ENCODE data around the gene TMEM106C.

The TMEM106C gene, protein sequence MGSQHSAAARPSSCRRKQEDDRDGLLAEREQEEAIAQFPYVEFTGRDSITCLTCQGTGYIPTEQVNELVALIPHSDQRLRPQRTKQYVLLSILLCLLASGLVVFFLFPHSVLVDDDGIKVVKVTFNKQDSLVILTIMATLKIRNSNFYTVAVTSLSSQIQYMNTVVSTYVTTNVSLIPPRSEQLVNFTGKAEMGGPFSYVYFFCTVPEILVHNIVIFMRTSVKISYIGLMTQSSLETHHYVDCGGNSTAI

DNA sequence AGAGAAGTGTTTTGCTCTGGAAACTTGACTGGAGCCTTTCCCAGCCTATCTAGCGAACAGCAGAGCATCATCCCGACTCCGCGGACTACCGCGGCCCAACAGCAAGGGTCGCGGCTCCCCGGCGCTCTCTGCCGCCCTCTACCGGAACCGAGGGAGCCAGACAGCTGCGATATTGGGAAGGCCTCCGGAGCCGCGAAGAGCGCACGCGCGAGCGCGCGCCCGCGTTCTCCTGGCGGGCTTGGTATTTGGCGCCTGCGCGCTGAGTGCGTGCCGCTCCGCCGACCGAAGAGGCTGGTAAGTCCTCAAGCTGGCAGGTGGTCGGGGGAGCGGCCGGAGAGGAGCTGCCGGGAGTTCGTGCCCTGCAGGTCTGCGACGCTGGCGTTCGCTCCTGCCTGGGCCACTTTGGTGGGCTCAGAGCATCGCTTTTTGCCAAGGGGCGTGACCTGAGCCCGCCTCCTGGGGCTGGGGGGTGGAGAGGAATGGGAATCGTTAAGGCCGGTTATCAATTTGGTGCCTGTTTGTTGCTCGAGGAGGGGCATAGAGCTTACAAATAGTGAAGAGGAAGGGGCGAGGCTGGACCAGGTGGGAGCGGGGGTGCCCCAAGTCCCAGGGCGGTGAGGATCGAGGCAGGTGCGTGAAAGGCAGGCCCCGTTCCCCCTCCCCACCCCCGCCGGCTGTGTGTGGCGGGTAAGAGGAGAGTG, at the start of gene TMEM106C:
TMEM106C (plus strand) TSS at position 257 of the 701 bp plus-strand sequence. CDS start 641 bp downstream, outside the sequence.
- DNase-seq (ENCODE audit: low spot score) = peak; percentile 92

DNA sequence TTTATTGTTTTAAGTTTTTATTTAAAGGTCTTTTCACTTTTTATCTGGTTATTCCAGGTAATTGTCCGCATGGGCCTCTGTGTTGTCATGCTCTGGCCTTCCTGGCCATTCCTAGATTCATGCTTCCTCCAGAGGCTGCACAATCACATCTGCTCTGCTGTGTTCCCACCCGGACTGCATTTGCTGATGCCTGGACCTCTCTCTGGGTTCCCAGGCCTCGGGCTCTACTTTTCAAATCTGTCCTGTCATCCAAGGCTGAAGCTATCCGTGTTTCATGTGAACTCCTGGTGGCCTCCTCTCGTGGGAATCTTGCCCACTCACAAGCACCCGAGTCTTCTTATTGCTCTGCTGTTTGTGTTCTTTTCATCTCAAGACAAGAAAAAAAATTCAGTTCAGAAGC, 42.5 kb upstream of the TMEM106C start:
- DNase-seq (ENCODE audit: low spot score) = no peak

DNA sequence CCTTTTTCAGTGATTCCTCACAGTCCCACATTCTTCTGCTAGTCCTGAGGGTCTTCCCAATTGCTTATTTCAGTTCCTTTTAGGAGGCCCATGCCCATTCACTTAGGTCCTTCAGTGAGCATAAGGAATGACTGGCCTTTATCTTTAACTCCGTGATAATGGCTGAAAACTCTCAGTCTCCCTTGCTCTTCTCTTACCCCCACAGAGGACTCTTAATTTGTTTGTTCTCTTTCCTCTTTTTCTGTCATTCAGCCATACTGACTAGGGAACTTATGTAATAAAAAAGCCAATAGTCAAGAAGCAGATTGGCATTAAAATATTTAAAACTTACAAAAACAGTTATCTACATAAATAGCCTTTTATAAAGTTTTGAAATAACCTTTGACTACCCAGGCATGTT, 41.5 kb upstream of the TMEM106C start:
- DNase-seq (ENCODE audit: low spot score) = no peak

DNA sequence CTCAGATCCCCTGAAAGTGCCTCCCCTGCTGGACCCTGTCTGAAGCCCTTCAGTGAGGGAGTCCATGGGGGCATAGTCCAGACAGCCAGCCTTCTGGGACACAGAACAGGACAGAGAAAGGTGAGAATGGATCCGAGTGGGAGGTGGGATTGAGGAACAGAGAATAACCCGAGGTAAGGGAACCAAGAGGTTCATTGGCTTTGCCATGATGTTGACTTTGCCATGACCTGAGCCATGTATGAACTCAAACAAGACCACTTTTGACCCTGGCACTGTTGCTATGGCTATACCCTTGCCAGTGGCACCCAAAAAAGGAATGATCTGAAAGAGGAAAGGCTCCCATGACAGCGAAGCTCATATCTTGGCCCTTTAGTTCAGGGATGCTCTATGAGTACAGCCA, 36.0 kb upstream of the TMEM106C start:
- DNase-seq (ENCODE audit: low spot score) = no peak

DNA sequence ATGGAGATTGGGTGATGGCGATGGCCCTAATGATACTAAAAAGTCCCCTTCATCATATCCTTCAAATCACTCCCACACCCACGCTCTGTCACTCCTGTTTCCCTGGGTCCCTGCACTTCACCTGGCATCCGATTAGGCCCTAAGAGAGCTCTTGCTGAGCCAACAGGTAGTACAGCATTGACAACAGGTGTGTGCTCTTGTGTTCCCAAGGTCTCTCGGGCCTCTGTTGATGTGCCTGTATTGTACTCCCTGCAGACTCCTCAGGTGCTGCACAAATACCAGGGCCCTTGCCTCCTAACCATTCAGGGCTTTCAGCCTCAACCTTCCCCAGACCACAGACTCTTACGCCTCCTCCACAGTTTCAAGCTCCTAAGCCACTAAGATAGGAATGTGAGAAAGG, 32.8 kb upstream of the TMEM106C start:
- DNase-seq (ENCODE audit: low spot score) = no peak

DNA sequence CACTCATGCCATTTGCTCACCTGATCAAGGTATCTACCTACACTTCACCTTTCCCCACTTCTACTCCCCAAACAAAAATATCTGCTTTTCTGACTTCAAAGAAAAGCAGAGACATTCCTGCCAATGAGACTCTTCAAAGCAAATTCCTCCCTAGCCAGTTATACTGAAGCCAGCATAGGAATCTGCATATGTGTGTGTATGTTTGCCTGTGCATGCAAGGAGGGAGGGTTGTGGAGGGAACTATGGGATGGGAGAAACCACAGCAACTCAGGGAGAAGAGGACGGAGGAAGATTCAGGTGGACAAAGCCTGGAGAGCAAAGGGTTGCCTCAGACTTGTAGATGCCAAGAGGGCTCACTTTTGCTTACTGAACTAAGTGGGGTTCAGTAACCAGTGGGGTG, 32.2 kb upstream of the TMEM106C start:
- DNase-seq (ENCODE audit: low spot score) = no peak

DNA sequence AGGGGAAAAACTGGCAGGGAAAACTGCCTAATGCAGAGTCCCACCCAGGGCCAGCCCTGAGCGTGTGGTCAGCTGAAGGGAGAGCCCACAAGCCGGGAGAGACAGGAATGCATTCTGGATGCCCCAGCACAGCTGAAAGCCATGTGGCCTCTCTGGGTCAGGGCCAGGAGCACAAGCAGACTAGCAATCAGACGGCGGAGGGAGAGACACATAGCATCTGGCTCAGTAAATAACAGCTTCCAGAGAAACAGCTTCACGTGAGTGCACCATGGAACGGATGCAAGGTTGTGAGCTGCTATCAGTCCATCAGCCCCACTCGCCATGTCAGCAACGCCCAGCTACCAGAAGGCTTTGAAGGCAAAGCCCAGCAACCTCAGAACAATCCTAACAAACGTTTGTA, 28.2 kb upstream of the TMEM106C start:
- no peak for DNase-seq (ENCODE audit: low spot score)

DNA sequence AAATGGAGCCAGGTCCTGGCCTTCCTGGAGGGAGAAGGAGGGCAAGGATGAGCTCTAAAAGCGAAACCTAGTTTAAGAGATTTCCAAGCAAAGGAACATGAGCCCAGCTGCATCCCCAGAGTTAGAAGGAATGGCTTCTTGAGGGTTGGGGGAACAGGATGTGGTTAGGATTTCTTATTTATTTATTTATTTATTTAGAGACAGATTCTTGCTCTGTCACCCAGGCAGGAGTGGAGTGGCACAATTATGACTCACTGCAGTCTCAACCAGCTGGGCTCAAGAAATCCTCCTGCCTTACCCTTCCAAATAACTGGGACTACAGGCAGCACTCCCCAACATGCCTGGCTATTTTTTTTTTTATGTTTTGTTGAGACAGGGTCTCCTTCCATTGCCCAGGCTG, 25.3 kb upstream of the TMEM106C start:
- peak; percentile 25 for DNase-seq (ENCODE audit: low spot score)

DNA sequence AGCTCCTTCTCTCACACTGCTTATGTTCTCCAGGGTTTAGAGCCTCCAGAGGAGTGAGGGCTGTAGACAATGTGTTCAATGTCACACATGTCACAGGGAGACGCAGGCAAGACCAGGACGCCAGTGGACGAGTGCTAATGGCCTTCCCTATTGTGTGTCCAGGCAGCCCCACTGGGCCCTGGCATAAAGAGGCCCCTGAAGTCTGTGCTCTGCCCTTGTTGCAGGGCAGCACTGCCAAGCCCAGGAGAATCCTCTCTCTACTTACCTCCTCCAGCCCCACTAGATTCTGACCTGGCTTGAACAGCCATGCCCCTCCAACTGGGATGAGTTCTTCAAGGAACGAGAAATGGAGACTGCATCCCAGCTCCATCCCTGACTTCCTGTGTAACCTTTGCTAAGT, 24.8 kb upstream of the TMEM106C start:
- DNase-seq (ENCODE audit: low spot score) = no peak

DNA sequence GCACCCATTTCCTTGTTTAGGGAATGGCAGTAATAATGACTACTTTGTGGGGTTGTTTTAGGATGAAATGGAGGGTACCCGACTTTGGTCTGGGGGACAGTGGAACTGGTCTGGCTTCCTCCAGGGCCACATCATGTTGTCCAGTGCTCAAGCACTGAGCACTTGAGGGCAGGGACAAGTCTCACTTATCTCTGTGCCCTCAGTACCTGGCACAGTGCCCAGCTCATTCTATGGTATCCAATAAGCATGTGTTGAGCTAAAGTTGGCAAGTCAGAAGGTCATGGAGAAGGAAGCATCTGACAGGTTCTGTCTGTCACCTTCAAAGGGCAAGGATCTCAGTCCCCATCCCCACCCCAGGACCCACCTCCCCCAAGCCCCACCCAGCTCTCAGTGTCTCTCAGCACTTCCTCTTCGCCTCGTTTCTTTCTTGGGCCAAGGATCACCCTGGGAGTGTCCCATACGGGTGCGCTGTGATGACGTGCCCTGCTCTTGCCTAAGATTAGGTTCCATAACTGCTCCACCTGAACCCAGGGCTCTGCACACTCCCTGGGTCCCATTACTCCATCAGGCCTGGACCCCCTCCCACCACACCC, 24.3 kb upstream of the TMEM106C start:
- DNase-seq (ENCODE audit: low spot score) = no peak

DNA sequence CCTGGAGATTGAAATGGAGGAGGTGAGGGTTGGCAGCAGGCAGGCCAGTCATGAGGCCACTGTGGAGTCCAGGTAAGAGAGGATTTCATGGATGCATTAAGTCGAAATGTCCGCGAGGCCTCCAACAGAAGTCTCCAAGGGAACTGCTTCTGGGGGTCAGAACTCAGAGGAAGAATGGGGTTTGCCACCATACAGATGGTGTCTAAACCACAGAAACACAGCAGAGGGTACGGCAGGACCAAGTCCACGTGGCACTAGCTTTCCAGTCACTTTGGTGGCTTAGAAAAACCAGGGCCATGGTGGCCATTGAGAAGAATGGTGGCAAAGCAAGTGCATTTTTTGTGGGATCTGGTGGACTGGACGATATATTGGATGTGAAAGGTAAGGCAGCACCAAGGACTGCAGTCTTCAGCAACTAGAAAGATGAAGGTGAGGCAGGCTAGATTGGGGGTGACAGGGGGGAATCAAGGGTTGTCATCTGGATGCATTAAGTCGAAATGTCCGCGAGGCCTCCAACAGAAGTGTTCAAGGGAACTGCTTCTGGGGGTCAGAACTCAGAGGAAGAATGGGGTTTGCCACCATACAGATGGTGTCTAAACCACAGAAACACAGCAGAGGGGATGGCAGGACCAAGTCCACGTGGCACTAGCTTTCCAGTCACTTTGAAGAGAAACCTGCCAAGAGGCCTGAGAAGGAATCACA, 22.5 kb upstream of the TMEM106C start:
- no peak for DNase-seq (ENCODE audit: low spot score)

DNA sequence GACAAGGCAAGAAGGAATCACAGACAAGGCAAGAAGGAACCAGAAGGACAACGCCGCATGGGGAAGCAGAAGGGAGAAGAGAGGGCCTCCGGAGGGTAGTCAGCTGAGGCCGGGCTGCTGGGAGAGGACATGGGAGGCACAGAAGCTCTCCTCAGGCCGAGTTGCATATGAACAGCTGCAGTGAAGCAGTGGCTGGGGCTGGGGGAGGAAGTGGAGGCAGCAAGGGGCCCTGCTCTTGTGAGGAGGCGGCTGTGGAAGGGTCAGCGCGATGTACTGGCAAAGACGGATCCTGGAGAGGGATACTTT, 22.0 kb upstream of the TMEM106C start:
- no peak for DNase-seq (ENCODE audit: low spot score)

DNA sequence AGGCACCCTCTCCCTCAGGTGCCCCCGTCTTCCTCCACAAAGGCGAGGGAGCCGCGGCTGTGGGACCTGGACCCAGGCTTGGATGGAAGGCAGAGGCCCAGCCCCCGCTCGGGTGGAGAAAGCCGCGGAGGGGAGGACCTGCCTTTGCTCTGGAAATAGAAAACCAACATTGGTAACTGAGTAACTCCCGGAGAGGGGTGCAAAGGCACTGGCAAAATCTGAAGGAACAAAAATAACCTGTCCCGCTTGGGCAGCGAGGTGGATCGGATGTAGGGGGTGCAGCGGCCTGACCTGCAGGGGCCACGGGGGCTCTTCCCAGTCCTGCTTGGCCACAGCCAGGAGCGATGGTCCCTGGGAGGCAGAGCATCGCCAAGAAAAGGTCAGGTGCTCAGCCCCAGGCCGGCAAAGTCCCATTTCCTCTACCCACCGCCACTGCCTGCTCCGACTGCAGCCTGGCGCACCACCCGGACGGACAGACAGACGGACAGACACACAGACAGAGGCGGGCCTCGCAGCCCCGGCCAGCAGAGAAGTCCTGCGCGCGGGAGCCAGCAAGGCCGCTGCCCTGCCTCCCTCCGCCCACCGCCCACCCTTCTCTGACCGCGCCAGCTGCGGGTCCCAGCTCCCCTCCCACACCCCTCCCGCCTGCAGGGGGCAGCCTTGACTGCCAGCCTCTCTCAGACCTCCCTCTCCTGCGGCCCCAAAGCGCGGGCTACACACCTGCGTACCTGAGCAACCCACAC, 21.4 kb upstream of the TMEM106C start:
- no peak for DNase-seq (ENCODE audit: low spot score)

DNA sequence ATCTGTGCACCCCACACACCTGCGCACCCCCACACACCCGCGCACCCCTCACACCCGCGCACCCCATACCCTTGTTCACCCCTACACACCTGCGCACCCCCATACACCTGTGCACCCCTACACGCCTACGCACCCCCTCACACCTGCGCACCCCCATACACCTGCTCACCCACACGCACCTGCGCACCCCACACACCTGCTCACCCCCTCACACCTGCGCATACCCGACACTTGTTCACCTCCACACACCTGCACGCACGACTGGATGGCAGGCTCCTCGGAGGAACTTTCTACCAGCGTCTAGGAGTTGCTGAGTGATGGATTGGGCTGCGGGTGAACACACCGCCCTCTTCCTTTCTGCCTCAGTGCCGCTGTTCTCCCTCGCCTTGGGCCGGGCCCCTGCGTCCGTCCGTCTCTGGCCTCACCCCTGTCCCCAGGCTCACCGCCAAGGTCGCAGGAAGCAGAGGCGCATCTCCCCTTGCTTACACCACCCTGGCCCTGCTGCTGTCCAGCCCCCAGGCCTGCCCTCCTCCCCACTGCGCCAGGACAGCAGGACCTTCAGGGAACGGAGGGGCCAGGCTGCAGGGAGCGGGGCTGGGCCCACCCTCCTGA, 20.7 kb upstream of the TMEM106C start:
- no peak for DNase-seq (ENCODE audit: low spot score)

DNA sequence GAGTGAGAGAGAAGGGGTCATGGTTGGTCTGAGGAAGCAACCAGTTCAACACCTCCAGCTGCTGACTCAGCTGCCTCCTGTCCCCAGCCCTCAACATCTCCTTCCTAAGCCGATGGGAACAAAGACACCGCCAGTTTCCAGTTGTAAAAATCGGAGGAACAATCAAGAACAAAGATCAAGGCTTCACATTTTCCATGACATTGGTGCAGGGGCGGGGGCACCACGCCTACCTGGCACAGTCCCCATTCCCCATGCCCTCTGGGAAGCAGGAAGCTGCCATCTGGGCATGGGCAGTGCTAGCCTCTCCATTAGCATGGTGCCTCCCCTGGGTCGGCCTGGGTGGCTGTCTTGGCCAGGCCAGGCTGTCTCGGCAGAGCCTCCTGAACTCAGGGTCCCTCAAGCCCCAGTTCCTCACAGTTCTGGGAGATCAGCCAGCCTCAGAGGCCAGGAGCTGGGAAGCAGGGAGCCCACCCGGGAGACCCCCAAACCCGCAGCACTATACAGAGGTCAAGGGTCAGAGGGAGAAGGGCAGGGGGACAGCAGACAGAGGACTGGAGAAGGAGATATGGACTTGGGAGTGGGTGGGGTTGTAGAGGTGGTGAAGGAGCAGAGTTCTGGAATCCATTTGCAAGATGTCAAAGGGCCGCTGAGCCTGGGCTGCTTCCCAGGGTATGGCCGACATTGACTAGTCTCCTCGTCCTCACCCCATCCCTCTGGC, 19.6 kb upstream of the TMEM106C start:
- DNase-seq (ENCODE audit: low spot score) = no peak

DNA sequence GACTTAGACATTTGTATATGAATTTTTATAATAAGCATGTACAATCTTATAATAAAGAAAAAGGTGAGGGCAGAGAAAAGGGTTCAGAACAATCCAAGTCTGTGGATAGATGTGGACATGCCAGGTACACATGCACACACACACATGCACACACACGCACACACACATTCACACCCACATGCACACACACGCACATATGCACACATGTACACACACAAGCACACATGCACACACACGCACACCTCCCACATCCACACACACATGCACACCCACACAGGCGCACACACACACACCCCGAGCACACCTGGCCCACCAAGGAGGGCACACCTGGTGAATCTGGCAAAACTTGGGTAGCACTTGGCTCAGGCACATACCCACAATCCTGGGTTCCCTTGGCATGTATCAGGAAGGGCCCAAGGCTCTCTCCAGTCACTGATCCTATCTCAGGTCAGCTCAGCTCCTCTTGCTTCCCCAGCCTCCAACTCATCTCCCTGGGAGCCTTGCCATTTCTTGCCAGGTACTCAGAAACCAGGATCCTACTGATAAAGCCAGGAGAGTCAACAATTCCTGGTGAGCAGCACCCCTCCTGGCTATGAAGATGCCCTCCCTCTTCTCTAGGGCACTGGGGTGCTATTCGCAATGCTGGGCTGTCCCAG, 18.6 kb upstream of the TMEM106C start:
- DNase-seq (ENCODE audit: low spot score) = no peak

DNA sequence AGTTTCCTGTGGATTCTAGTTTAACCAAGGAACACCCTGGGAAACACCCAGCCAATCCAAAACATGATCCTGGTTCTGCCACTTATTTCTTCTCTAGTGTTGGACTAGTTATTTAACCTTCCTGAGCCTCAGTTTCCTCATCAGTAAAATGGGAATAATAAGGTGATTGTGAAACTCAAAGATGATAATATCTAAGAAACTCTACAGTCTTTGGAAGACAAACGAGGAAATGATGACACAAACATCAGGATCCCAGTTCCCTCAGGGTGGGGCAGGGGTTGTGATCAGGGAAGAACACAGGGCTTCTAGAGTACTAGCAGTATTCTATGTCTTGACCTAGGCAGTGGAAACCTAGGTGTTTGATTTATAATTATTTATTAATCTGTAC, 18.1 kb upstream of the TMEM106C start:
- no peak for DNase-seq (ENCODE audit: low spot score)

DNA sequence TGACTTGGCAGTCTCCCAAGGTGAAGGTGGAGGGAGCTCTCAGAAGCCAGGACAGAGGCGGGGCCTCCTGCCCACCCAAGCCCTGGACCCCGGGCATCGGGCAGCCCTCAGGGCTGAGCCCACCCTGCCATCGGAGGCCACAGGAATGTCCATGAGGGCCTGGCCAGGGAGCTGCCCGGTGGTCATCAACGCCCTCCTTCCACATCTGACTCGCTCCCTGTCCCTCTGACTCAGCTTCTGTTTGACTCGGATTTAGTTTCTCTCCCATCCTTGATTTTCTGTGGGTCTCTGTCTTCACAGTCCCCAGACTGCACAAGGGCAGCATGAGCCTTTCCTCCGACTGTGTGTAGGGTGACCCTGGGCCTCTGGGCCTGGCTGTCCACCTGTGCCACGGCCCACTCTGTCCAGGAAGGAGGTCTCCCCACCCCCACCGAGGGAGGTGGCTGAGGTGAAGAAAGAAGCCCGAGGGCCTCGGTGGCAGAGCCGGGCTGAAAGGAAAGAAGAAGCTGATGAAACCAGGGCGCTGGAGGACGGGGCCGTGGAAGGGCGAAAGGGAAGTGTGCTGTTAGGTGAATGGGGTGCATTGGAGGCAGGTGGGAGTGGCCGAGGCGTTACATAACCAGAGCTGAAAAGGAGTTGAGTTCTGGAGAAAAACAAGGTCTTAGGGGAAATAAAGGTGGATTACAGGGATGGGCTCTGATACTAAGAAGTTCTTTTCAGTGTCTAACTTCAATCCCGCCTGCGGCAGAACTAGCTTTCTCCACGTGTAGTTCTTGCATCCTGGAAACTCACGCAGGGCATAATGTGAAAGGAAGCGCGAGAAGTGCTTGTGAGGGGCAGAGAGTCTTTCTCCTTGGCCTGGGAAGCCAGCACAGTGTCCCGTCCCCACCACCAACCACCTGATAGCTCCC, 16.7 kb upstream of the TMEM106C start:
- no peak for DNase-seq (ENCODE audit: low spot score)

DNA sequence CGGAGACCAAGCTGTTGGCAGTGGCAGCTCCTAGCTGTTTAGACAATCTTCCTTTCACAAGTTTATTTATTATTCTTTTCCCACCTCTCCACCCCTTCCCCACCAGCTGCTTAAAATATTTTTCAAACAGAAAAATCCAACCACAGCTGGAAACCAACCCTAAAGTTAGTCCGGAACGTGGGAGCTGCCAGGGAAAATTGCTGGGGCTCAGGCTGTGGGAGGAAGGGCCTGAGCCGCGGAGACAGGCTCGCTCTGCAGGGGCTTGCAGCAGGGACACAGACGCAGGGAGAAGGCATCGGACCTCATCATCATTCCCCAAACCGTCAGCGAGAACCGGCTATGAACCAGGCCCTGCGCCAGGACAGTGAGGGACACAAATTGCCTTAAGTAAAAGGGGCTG, 16.1 kb upstream of the TMEM106C start:
- no peak for DNase-seq (ENCODE audit: low spot score)

Data from RKO (cell line).